GM18951 (cell line): ENCODE results near the gene KCNE3.

Experiments used
- POLR2A ChIP-seq: IDR thresholded peaks from 4 replicates; pipeline ENCODE4 v1.6.1; 2011; ENCODE audit warnings: mild to moderate bottlenecking; ENCODE audit not compliant: insufficient read length, insufficient read depth; ENCODE audit errors: extremely low read depth
- in situ Hi-C: fragments of 300-500 bp; cut with MboI; formaldehyde crosslinking; loops from one replicate; pipeline ENCODE4 v1.12.0; 2022; ENCODE audit warnings: low sequenced_read_pairs, mixed read lengths, inconsistent platforms; ENCODE audit not compliant: unreplicated experiment

The KCNE3 gene

DNA sequence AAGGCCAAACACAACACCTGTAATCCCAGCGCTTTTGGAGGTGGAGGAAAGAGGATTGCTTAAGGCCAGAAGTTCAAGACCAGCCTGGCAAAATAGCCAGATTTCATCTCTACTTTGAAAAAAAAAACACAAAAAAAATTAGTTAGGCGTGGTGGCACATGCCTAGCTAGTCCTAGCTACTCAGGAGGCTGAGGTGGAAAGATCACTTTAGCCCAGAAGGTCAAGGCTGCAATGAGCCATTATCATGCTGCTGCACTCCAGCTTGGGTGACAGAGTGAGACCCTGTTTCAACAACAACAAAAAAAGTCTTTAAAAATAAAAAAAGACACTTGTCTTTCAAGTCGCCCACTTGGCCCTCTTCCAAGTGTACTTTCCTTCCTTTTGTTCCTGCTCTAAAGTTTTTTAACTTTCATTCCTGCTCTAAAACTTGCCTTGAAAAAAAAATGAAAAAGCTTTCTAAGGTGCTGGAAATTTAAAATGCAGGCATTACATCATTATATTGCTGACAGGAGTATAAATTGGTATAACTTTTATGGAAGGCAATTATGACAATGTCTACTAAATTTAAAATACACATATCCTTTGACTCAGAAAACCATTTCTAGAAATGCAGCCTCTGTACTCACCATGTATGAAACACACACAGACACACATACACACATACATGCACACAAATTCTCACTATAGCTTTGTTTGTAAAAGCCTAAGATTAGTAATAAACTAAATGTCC is 13.5 kb upstream of the KCNE3 start:
- no peak for TF ChIP-seq POLR2A
- in situ Hi-C loops = no loop called here

DNA sequence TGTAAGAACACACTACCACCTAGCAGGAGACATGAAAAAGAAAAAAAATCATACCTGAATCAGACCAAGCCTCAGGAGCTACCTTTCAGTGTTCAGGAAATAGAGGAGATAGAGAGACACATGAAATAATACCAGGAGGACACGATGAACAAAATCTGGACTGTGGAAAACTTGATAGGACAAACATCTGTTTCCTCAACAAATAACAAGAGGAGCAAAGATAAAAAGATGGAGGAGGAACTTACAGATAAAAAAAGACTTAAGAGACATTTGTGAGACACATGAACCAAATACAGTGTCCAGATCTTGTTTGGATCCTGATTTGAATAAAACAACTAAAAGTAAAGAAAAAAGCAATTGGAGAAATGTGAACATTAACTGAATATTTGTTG is 12.4 kb upstream of the KCNE3 start:
- in situ Hi-C loops = no loop called here
- no peak for TF ChIP-seq POLR2A

DNA sequence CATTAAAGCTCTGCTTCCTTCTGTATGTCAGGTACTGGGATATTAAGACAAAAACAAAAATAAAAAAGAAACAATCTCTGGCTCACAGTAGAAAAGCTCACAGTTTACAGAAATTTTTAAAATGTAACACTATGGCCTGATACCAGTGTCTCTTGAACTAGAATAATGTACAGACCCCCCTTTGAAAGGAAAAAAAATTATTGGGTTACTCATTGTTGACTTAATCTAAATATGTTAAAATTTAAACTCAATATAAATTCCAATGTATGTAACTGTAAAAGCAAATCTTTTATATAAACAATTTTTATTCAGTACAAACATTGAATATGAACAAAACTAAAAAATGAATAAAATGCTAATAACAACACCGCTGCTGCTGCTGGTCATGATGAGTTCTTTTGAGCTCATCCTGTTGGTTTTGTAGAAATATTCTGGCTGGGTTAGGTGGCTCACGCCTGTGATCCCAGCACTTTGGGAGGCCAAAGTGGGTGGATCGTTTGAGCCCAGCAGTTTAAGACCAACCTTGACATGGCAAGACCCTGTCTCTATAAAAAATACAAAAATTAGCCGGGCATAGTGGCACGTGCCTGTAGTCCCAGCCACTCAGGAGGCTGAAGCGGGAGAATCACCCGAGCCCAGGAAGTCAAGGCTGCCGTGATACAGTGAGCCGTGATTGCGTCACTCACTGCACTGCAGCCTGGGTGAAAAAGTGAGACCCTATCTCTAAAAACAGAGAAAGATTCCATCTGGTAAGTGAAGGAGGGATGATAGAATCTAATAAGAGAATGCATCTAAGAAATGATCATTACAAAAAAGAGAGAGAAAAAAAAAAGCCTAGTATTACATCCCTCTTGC is 11.8 kb upstream of the KCNE3 start:
- in situ Hi-C loops = no loop called here
- TF ChIP-seq POLR2A = no peak

DNA sequence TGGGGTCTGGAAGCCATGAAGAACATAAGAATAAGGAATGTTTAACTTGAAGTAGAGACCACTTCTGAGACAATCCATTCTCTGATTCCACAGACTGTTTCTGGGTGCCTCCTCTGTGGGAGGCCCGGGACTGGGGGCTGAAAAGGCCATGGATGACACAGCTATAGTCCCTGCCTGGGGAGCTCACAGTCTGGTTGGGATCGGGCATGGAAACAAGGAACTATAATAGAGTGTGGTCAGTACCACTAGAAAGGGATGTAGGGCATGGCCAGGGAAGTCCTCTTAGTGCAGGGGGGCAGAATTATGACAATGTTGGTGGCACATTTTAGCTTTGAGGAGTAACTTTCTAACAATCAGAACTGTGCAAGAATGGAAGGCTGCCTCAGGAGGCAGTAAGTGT is 9.2 kb upstream of the KCNE3 start:
- no peak for TF ChIP-seq POLR2A
- in situ Hi-C loops = no loop called here

DNA sequence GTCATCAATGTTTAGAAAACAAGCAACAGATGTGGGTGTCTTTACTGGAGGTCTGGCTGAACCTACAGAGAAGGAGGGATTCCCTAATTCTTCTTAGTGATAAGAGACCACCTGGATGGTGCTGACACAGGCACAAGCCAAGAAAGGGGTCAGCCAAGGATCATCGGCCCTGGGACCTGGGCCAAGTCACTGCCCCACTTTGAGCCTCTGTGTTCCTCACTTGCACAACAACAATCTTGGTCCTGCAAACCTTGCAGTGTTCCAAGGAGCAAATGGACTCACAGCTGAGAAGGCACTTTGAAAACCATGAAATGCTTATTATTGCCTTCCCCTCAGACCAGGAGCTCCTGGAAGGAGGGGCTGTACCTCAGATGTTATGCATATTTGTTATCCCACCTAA is 7.0 kb upstream of the KCNE3 start:
- no peak for TF ChIP-seq POLR2A
- in situ Hi-C loops = no loop called here

DNA sequence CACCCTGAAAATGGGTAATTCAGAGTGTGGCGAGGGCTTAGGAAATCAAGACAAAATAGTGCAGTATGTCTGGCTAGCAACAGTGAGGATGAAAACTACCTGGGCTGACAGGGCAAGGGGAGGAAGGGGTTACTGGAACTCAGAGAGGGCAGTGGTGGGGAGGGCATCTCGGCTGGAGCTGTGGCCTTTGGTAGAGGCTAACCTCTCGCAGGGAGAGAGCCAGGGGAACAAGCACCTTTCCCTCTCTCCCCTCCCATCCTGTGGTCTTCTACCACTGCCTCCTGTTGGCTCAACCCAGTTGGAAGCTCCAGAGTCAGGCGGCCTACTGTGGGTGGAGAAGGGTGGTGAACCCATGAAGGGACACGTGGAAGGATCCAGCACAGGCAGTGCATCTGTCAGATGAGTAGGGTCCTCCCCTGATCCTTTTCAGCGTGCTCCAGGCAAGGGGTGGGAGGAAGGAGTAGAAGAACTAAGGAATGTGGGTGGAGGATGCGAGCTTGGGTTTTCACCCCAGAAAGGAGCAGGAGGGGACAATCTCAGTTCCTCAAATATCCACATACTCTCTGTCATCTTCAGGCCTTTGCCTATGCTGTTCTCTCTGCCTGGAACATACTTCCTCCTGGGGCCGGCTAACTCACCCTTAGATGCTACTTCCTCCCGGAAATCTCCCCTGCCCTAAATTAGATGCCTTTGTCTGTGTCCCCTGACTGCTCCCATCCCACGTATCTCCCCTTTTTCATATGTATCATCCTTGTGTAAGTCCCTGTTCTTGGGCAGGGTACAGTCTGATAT is 6.2 kb upstream of the KCNE3 start:
- in situ Hi-C loops = no loop called here
- TF ChIP-seq POLR2A = no peak

DNA sequence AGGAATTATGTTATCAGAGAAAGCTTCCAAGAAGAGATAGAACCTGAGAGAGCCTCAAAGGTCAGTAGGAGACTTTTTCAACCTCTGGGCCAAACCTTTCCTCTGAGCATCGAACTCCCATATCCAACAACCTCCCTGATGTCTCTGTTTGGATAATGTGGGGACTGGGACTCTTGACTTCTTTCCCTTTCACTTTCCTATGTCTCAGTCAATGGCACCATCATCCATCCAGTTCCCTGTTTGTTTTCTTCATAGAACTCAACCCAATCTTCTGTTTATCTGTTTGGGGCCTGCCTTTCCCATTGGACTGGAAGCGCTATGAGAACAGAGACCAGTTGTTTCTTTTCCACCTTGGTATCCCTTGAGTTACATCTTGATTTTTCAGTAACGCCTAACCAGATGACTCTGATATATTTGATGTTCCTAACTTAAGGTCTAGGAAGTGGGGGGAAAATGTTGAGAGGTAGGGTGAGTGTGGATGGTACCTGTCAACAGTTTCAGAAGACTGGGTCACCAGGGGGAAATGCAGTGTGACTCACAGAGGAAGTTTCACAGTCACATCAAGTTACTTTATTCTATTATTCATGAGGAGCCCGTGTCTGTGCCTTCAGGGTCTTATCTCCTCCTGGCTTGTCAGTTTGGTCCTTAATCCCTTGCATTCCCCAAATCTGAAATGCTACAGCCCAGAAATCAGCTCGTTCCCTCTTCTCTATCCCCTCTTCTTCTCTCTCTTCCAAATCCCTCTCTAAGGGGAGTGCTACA is 4.5 kb upstream of the KCNE3 start:
- no peak for TF ChIP-seq POLR2A
- in situ Hi-C loops = no loop called here

DNA sequence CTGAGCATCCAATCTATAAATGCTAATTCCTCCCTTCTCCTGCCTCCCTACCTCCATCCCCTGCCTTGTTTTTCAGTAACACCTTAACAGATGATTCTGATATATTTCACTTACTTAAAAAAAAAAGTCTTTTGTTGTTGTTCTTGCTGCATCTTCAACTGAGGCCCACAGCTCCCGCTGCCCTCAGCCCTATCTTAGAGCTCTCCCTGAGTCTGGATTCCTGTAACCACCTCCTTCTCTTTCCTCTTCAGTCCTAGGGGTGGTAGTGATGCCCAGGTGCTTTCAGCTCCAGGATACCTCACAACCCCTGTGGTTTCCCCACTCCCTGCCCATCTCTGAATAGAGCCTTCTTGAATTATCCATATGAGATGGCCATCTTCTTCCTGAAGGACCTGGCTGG is 3.7 kb upstream of the KCNE3 start:
- no peak for TF ChIP-seq POLR2A
- in situ Hi-C loops = no loop called here

DNA sequence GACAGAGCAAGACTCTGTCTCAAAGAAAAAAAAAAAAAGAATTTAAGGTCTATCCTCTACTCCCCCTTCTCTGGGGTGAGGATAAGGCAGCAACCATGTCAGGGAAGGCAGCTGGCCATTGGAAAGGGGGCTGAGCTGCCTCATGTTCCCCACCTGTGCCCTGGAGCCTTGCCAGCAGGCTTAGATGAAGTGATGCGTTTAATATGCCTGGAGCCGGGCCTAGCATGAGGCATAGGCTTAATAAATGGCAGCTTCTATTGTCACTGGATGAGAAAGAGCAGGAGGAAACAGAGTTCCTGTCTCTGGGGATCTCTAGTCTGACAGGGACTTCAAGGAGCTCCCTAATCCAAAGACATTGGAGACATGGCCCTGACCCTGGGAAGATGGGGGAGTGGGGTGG is 3.2 kb upstream of the KCNE3 start:
- no peak for TF ChIP-seq POLR2A
- in situ Hi-C loops = no loop called here

DNA sequence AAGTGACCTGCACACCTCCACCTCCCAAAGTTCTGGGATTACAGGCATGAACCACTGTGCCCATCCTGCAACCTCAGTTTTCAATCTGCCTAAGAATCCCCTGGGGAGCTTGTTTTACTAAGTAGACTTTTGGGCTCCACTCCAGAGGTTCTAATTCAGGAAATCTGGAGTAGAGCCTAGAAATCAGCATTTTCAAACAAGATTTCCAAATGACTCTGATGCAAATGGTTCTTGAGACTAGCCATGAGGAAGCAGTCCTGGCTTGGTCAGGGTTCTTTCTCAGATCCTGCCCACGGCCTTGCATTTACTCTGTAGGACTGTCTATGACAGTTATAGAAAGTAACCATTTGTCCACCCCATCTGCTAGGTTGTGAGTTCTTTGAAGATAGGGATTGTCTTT is 1.6 kb upstream of the KCNE3 start:
- in situ Hi-C loops = no loop called here
- TF ChIP-seq POLR2A = no peak

DNA sequence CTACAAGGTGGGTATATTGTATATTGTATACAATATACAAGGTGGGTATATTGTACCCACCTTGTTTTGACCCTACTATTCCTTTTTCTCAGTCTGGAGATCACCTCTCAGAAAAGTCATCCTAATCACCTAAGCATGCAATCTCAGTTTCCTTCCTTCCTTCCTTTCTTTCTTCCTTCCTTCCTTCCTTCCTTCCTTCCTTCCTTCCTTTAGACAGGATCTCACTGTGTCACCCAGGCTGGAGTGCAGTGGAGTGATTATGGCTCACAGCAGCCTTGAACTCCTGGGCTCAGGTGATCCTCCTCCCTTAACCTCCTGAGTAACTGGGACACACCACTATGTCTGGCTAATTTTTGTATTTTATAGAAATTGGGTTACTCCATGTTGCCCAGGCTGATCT is 1.2 kb upstream of the KCNE3 start:
- in situ Hi-C loops = no loop called here
- no peak for TF ChIP-seq POLR2A

DNA sequence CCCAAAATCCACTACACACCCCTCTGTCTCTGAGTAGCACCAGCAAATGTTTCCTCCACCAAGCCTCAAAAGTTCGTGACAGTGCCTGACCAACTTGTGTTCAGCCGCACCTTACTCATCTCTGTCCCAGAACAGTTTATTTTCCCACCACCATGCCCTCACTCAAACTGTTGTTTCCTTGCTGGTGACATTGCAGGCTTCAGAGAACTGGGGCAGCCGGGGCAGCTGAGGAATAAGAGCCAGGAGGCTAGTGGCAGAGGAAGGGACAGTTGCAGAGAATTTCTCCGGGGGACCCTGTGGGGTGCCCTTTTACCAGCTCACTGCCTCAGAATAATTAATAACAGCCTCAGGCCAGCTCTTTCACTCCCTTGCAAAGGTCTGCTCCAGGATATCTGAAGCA is 709 bp upstream of the KCNE3 start:
- no peak for TF ChIP-seq POLR2A
- in situ Hi-C loops = no loop called here

DNA sequence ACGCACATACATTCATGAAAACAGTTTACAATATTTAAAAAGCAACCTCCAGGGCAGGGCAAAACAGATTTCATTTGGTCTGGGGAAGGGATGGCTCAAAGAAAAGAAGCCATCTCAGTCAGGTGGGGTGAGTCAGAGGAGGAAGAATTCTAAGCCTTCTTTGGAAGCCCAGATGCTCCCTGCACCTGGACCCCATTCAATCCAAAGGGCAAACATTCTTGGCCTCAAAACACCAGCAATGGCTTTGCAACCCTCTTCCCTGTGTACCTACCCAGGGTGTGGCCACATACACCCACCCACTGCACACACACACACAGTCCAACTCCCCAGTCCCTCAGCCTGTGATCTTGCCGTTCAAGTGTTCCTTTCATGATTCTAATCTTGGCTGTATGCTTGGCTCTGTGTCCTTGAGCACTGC is 2.0 kb downstream of the KCNE3 start:
- in situ Hi-C loops = no loop called here

More for the DNA sequence above, 2.0 kb downstream of the KCNE3 start:
- TF ChIP-seq POLR2A = no peak
